ENCODE results near the gene MGMT.
"Not testable (repeated sequence)": the region's sequence is repeated elsewhere in the genome, so short reads cannot be mapped to it uniquely, and the experiment has no call there.

Gene MGMT

GRCh38 chr10:129466703-129467358 lies at the start of gene MGMT:
TSS of gene MGMT (plus strand) at chr10:129467241.
- DNase-seq, result peak; percentile 57 to 97 (median 86)

DNA sequence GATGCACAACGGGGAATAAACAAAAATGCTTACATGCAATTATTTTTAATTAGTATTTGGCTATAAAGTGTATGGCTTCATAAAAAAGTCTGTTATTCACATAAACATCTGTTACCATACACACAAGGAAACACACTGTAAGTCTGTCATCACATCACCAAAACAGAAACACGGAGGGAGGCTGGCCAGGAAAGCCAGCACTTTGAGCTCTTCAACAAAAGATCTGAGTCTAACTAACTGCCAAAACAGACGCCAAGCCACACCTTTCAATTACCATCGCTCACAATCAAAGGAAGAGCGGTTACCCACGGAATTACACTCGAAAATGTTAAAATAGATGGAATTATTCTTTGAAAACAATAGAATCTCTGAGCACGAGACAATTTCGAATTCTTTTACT lies 49.2 kb upstream of the MGMT start:
- DNase-seq, result no peak

- no peak for DNase-seq
Measured at GRCh38 chr10:129418496-129419225, 48.4 kb upstream of the MGMT start.

- no peak for DNase-seq
Measured at GRCh38 chr10:129419397-129419796, 47.6 kb upstream of the MGMT start.

GRCh38 chr10:129421399-129422010 lies 45.5 kb upstream of the MGMT start:
- peak in 1 of 51 donors; percentile 12 for DNase-seq

DNA sequence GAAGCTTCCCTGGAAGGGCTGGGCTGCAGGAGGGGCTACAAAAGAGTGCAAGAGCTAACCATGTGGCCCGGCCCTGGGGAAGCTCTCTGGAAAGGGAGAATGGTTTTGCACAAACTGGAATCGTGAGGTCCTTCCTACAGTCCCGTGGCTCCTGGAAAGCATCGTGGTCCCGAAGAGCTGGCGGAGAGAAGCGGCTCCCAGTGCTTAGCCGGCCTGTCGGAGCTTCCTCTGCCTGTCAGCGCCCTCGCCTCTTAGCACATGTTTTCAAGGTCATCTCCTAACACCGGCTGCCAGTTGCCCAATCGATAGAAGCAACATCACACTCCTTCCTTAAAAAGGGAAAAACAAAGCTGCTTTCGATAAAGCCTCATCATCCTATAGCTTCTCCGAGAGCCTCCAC lies 42.1 kb upstream of the MGMT start:
- no peak for DNase-seq

- DNase-seq, result no peak
Measured at GRCh38 chr10:129426606-129427005, 40.4 kb upstream of the MGMT start.

- no peak for DNase-seq
Measured at GRCh38 chr10:129433266-129433665, 33.8 kb upstream of the MGMT start.

DNA sequence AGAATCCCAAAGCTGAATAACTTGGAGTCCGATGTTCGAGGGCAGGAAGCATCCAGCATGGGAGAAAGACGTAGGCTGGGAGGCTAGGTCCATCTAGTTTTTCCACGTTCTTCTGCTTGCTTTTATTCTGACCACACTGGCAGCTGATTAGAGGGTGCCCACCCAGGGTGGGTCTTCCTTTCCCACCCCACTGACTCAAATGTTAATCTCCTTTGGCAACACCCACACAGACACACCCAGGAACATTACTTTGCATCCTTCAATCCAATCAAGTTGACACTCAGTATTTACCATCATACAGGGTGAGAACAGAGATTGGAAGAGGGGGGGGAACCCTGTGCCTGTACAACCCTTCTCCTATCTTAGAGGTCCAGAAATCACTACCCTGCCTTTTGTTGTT lies 31.3 kb upstream of the MGMT start:
- DNase-seq, result not testable (repeated sequence)

GRCh38 chr10:129438024-129438423 lies 29.0 kb upstream of the MGMT start:
- no peak for DNase-seq

DNA sequence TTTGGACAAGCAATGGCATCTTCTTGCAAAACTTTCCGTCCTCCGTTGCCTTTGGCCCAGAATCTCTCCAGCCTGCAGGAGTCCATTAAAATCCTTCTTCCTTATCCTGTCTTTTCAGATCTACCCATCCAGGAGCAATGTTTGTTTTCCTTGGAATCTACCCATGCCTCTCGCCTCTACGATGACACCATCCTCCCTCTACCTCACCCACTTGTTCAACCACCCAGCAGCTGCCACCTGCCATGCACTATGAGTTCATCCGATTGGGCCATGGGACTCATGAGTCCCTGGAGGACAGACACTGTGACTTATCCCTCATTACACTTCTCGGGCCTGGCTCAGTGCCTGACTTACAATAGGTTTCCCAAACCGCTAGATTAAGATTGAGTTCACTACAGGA lies 26.8 kb upstream of the MGMT start:
- peak in 1 of 51 donors; percentile 4 for DNase-seq

DNA sequence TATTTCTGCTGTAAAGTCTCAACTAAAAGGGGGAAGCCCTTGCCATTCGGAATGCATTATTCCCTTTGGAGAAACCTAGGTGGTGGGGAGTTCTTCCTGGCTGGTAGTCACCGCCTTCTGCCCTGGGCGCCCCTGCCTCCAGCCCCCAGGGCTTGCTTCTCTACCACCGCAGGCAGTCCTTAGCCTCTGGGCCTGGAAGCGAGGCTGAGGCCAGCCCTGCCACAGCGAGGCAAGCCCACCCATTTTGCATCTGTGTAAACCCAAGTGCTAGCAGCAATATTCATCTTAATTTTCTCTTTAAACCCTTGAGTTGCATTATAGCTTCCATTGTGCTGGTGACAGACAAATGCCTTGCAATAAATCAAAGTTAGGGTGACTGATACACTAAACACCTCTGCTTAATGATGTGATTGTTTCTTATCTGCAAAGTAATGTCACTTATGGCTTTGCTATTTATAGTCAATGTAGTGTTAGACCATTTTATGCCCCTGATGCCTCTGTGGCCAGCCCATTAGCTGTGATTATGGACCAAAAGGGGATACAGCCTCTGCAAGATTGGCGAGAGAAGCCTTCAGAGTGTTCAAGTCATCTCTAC lies 26.2 kb upstream of the MGMT start:
- DNase-seq, result no peak

GRCh38 chr10:129441372-129442009 lies 25.6 kb upstream of the MGMT start:
- no peak for DNase-seq

DNA sequence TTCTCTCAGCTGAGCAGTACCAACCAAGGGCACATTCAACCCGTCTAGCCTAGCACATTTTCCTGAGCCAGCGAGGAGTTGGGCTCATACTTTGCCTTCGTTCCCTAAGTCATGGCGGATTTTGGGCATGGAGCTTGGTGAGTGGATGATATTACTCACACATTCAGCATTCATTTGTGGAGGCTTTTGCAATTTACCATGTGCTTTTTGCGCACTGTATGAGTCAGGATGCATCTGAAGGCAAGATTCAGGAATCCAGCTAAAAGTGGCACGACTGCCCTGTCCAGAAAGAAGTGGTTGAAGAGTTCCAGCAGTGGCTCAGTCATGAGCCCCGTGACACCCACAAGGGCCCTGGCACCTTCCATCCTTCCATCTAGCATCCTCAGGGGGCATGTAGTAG lies 24.2 kb upstream of the MGMT start:
- no peak for DNase-seq

- no peak for DNase-seq
Measured at GRCh38 chr10:129444359-129444758, 22.7 kb upstream of the MGMT start.

- DNase-seq, result peak in 4 of 51 donors; percentile 3 to 23 (median 8)
Measured at GRCh38 chr10:129445436-129446182, 21.4 kb upstream of the MGMT start.

- no peak for DNase-seq
Measured at GRCh38 chr10:129446183-129446581, 20.9 kb upstream of the MGMT start.

DNA sequence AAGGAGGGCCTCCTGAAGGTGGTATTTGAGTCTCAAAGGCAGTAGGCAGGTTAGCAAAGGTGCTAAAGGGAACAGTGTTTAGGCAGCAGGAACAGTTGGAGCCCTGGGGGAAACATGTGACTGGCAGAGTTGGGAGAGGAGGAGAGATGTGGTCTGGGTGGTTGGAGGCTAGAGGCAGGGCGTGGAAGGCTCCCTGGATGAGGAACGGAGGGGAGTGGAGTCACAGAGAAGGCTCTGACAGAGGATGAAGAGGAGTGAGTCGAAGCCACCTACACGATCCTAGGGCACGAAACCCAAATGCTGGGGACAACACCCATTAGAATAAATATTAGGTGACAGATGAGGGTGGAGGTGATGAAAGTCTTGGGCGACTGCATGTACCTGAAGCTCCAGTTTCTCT lies 19.6 kb upstream of the MGMT start:
- no peak for DNase-seq

- no peak for DNase-seq
Measured at GRCh38 chr10:129448086-129448485, 19.0 kb upstream of the MGMT start.

- DNase-seq, result no peak
Measured at GRCh38 chr10:129448539-129448938, 18.5 kb upstream of the MGMT start.

DNA sequence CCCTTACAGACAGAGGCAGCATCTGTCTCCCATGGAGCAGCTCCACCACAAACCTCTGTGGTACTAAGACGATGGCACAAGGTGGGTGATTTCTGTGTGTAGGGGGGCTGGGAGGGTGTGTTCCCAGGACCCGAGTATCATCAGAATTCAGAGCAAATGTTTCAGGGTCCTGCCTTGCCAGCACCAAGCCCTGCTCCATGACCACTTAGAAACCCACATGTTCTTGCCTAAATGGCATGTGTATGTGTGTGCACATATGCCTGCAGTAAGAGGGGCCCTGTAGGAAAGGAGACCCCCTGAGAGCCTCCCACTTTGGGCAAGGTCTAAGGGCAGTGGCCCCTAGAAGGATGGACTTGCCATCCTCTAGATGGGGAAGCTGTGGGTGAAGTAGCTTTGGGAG lies 17.1 kb upstream of the MGMT start:
- DNase-seq, result no peak

All from hypothalamus (tissue), 51 donors.